ENCODE measurements around the gene TLX2. TPM values are rescaled to one million over a fixed set of nuclear protein-coding genes. Genes with fewer than 3 reads are reported as not detected.
A peak's percentile ranks its signal among the peaks of the same experiment; 100 is the strongest.
"Not testable (repeated sequence)": the region's sequence is repeated elsewhere in the genome, so short reads cannot be mapped to it uniquely, and the experiment has no call there.

Gene TLX2
- total RNA-seq, 1 experiment from 2014 or later: not detected

- Mint-ChIP-seq H3K4me1 (ENCODE audit: low read depth, unreplicated experiment) (peaks cover 24% of the 10 kb centered on the region), H3K9me3 (ENCODE audit: low read depth, unreplicated experiment) (no peaks in the 10 kb centered on the region), H3K27me3 (ENCODE audit: unreplicated experiment) (no peaks in the 10 kb centered on the region), H3K27ac (ENCODE audit: unreplicated experiment) (peak overlapping the region; percentile 68), H3K36me3 (ENCODE audit: insufficient read depth, unreplicated experiment) (peaks cover 60% of the 10 kb centered on the region), H3K4me3 (ENCODE audit: low read depth, unreplicated experiment) (peak overlapping the region; percentile 85)
- DNase-seq: peak; percentile 50
- CTCF ChIA-PET: interaction anchor here (0.6 to 1.9 kb wide), 9 partner anchors 9 to 327 kb away, joined by 3 to 11 read pairs (median 5); partner anchors contain the start of genes AUP1, HTRA2, MRPL53 and PCGF1
- no TSS peak for BruUV-seq (replicated peaks)
- intact Hi-C loops (cut with micrococcal nuclease; ENCODE audit: unreplicated experiment): no loop called here
- TF ChIP-seq CTCF (IDR thresholded peaks at IDR 0.05; ENCODE audit: unreplicated experiment): no peak
Observed at GRCh38 chr2:74481961-74482800, 32.1 kb upstream of the TLX2 start.

GRCh38 chr2:74482801-74483674 is 31.2 kb upstream of the TLX2 start, which contains the start of the genes CCDC142 and TTC31:
CCDC142 (minus strand) TSS chr2:74482998; CDS start chr2:74482837, 161 bp downstream.
TTC31 (plus strand) TSS chr2:74483081; CDS start chr2:74483096, 15 bp downstream.
- BruUV-seq (replicated peaks): TSS peak; percentile 82
- CTCF ChIA-PET: interaction anchor here (0.6 to 1.9 kb wide), 10 partner anchors 17 to 326 kb away, joined by 3 to 11 read pairs (median 4); partner anchors contain the start of genes AUP1, HTRA2, PCGF1 and WBP1
- Mint-ChIP-seq H3K4me3 (ENCODE audit: low read depth, unreplicated experiment) (peak within 1 kb of the TSS; percentile 85), H3K36me3 (ENCODE audit: insufficient read depth, unreplicated experiment) (peaks cover 60% of the 10 kb centered on the region), H3K27ac (ENCODE audit: unreplicated experiment) (peak within 1 kb of the TSS; percentile 68), H3K4me1 (ENCODE audit: low read depth, unreplicated experiment) (peaks cover 24% of the 10 kb centered on the region), H3K9me3 (ENCODE audit: low read depth, unreplicated experiment) (no peaks in the 10 kb centered on the region), H3K27me3 (ENCODE audit: unreplicated experiment) (no peaks in the 10 kb centered on the region)
- peak; percentile 79 for TF ChIP-seq CTCF (IDR thresholded peaks at IDR 0.05; ENCODE audit: unreplicated experiment)
- DNase-seq: peak; percentile 94
- intact Hi-C loops (cut with micrococcal nuclease; ENCODE audit: unreplicated experiment): loop anchor here (1.0 kb wide), 3 partner anchors 42 to 104 kb away; partner anchors contain the start of gene RTKN

- not testable (repeated sequence) for BruUV-seq (replicated peaks)
- CTCF ChIA-PET: interaction anchor here (0.7 to 1.9 kb wide), 7 partner anchors 23 to 106 kb away, joined by 3 to 11 read pairs (median 4); partner anchors contain the start of genes PCGF1 and WBP1
- peaks cover 60% of the 10 kb centered on the region for H3K36me3 Mint-ChIP-seq (ENCODE audit: insufficient read depth, unreplicated experiment)
Observed at GRCh38 chr2:74483675-74484164, 30.5 kb upstream of the TLX2 start.

GRCh38 chr2:74486141-74486540 is 28.1 kb upstream of the TLX2 start:
- peaks cover 37% of the 10 kb centered on the region for H3K36me3 Mint-ChIP-seq (ENCODE audit: insufficient read depth, unreplicated experiment)
- TF ChIP-seq CTCF (IDR thresholded peaks at IDR 0.05; ENCODE audit: unreplicated experiment): no peak
- no peaks in the 10 kb centered on the region for H3K27me3 Mint-ChIP-seq (ENCODE audit: unreplicated experiment)
- CTCF ChIA-PET: no interaction called here
- H3K4me3 Mint-ChIP-seq (ENCODE audit: low read depth, unreplicated experiment): no peak overlapping the region
- no peaks in the 10 kb centered on the region for H3K9me3 Mint-ChIP-seq (ENCODE audit: low read depth, unreplicated experiment)
- intact Hi-C loops (cut with micrococcal nuclease; ENCODE audit: unreplicated experiment): no loop called here
- no peak overlapping the region for H3K27ac Mint-ChIP-seq (ENCODE audit: unreplicated experiment)
- no peak for DNase-seq
- BruUV-seq (replicated peaks): no TSS peak
- H3K4me1 Mint-ChIP-seq (ENCODE audit: low read depth, unreplicated experiment): peaks cover 37% of the 10 kb centered on the region

More at GRCh38 chr2:74483675-74484164, 30.5 kb upstream of the TLX2 start:
- H3K27ac Mint-ChIP-seq (ENCODE audit: unreplicated experiment): peak overlapping the region; percentile 68
- not testable (repeated sequence) for DNase-seq; H3K9me3 Mint-ChIP-seq (ENCODE audit: low read depth, unreplicated experiment); H3K27me3 Mint-ChIP-seq (ENCODE audit: unreplicated experiment)
- peaks cover 30% of the 10 kb centered on the region for H3K4me1 Mint-ChIP-seq (ENCODE audit: low read depth, unreplicated experiment)
- H3K4me3 Mint-ChIP-seq (ENCODE audit: low read depth, unreplicated experiment): peak overlapping the region; percentile 85
- intact Hi-C loops (cut with micrococcal nuclease; ENCODE audit: unreplicated experiment): loop anchor here (1.0 kb wide), 3 partner anchors 42 to 104 kb away; partner anchors contain the start of gene RTKN

Measured in Calu3 (cell line).